ENCODE measurements around the gene CRLF1.

DNA sequence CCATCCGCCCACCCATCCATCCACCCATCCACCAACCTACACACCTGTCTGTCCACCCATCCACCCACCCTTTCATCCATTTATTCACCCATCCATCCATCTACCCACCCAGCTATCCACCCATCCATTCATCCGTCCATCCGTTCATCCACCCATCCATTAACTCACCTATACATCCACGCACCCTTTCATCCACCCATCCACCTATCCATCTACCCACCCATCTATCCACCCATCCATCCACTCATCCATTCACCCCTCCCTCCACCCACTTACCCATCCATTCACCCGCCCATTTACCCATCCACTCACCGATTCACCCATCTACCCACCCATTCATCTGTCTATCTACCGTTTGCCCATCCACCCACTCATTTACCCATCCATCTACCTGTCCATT, 47.9 kb upstream of the CRLF1 start:
- TF ChIP-seq, protein P1, sequence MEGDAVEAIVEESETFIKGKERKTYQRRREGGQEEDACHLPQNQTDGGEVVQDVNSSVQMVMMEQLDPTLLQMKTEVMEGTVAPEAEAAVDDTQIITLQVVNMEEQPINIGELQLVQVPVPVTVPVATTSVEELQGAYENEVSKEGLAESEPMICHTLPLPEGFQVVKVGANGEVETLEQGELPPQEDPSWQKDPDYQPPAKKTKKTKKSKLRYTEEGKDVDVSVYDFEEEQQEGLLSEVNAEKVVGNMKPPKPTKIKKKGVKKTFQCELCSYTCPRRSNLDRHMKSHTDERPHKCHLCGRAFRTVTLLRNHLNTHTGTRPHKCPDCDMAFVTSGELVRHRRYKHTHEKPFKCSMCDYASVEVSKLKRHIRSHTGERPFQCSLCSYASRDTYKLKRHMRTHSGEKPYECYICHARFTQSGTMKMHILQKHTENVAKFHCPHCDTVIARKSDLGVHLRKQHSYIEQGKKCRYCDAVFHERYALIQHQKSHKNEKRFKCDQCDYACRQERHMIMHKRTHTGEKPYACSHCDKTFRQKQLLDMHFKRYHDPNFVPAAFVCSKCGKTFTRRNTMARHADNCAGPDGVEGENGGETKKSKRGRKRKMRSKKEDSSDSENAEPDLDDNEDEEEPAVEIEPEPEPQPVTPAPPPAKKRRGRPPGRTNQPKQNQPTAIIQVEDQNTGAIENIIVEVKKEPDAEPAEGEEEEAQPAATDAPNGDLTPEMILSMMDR (tag by site-specific recombination; IDR thresholded peaks at IDR 0.05): no peak
- TF ChIP-seq GLI2 (tag by site-specific recombination; IDR thresholded peaks at IDR 0.05; ENCODE audit: borderline replicate concordance, low read depth) (no peak), PBX3 (CRISPR knock-in tag; IDR thresholded peaks at IDR 0.05) (no peak), BCL11B (tag by site-specific recombination; IDR thresholded peaks at IDR 0.05; ENCODE audit: low read depth) (no peak), ZFP37 (tag by site-specific recombination; IDR thresholded peaks at IDR 0.05) (no peak), ZNF555 (tag by site-specific recombination; conservative IDR thresholded peaks at IDR 0.05) (no peak), TSHZ1 (tag by site-specific recombination; IDR thresholded peaks at IDR 0.05; ENCODE audit: borderline replicate concordance) (no peak), ZBTB7A (tag by site-specific recombination; IDR thresholded peaks at IDR 0.05; ENCODE audit: low read depth) (peak; percentile 71), ZBTB8A (tag by site-specific recombination; IDR thresholded peaks at IDR 0.05) (no peak), ZNF792 (tag by site-specific recombination; IDR thresholded peaks at IDR 0.05) (no peak), KLF1 (tag by site-specific recombination; IDR thresholded peaks at IDR 0.05) (peak; percentile 87)
- TF ChIP-seq, protein P2, sequence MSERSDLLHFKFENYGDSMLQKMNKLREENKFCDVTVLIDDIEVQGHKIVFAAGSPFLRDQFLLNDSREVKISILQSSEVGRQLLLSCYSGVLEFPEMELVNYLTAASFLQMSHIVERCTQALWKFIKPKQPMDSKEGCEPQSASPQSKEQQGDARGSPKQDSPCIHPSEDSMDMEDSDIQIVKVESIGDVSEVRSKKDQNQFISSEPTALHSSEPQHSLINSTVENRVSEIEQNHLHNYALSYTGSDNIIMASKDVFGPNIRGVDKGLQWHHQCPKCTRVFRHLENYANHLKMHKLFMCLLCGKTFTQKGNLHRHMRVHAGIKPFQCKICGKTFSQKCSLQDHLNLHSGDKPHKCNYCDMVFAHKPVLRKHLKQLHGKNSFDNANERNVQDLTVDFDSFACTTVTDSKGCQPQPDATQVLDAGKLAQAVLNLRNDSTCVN (tag by site-specific recombination; optimal IDR thresholded peaks at IDR 0.05): peak; percentile 11
